Middle frontal gyrus (tissue), 1 donor: ENCODE measurements around the gene GHR.
"Not testable (repeated sequence)": the region's sequence is repeated elsewhere in the genome, so short reads cannot be mapped to it uniquely, and the experiment has no call there.

Experiments used
- DNase-seq: peaks from one replicate; pipeline ENCODE4 v3.0.0-alpha.2; 2015; ENCODE audit warnings: low spot score; ENCODE audit errors: extremely low spot score

GHR gene

DNA sequence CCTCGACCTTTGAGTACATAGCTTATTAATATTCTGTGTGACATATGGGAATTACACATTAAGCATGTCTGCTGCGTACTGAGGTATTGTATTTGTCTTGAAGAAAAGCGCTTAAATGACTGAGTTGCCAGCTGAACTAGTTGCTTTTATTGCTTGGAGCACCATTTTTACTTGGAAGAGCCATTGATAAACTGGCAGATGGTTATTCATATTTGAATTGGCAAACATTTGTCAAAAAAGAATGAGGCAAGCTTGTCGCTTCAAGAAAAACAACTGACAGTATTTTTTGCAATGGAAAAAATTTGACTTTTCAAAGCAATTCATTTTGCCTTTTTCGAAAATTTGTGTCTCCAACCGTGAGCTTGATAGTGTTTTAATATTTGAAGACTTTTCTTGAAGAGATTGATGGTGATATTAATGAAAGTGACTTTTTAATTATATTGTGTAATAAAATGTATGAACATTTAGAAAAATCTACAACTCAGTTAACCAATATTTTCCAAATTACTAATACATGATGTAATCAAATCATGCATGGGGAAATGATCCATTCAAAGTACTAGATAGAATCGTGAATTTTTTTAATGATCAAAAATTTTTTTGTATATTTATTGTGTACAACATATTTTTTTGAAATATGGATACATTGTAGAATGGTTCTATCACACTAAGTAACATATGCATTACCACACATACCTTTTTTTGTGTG is 278.3 kb downstream of the GHR start:
- no peak for DNase-seq

DNA sequence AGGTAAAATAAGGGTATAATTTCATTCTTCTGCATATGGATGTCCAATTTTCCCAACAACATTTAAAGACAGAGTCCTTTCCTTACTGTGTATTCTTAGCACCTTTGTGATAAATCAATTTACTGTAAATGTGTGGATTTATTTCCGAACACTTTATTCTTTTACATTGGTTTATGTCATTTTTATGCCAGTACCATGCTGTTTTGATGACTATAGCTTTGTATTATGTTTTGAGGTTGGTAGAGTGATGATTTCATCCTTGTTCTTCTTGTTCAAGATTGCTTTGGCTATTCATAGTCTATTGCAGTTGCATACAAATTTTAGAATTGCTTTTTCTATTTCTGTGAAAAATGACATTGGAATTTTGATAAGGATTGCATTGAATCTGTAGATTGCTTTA is 280.0 kb downstream of the GHR start:
- DNase-seq, result no peak

DNA sequence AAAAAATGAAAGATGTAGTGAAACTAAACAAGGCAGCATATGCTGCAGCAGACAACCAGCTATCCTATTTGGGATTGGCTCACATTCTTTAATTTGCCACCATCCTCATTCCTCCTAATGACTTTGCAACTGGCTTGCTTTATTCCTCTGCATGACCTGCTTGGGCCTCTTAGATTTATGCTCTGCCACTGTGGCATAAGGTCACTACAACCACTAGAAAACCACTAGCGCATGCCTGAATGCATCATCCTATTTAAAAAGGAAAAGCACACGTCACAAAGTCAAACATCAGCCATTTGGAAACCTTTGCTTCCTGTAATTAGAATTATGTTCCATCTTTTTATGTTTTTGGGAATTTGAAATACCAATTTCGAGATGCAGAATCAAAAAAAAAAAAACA is 292.5 kb downstream of the GHR start:
- no peak for DNase-seq

DNA sequence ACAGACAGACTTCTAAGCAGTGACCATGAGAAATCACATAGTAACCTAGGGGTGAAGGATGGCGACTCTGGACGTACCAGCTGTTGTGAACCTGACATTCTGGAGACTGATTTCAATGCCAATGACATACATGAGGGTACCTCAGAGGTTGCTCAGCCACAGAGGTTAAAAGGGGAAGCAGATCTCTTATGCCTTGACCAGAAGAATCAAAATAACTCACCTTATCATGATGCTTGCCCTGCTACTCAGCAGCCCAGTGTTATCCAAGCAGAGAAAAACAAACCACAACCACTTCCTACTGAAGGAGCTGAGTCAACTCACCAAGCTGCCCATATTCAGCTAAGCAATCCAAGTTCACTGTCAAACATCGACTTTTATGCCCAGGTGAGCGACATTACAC is 295.4 kb downstream of the GHR start:
- no peak for DNase-seq

DNA sequence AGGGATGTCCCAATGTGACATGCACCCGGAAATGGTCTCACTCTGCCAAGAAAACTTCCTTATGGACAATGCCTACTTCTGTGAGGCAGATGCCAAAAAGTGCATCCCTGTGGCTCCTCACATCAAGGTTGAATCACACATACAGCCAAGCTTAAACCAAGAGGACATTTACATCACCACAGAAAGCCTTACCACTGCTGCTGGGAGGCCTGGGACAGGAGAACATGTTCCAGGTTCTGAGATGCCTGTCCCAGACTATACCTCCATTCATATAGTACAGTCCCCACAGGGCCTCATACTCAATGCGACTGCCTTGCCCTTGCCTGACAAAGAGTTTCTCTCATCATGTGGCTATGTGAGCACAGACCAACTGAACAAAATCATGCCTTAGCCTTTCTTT is 295.8 kb downstream of the GHR start:
- no peak for DNase-seq

DNA sequence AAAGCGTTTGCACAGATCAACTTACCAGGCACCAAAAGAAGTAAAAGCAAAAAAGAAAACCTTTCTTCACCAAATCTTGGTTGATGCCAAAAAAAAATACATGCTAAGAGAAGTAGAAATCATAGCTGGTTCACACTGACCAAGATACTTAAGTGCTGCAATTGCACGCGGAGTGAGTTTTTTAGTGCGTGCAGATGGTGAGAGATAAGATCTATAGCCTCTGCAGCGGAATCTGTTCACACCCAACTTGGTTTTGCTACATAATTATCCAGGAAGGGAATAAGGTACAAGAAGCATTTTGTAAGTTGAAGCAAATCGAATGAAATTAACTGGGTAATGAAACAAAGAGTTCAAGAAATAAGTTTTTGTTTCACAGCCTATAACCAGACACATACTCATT is 297.0 kb downstream of the GHR start:
- no peak for DNase-seq

DNA sequence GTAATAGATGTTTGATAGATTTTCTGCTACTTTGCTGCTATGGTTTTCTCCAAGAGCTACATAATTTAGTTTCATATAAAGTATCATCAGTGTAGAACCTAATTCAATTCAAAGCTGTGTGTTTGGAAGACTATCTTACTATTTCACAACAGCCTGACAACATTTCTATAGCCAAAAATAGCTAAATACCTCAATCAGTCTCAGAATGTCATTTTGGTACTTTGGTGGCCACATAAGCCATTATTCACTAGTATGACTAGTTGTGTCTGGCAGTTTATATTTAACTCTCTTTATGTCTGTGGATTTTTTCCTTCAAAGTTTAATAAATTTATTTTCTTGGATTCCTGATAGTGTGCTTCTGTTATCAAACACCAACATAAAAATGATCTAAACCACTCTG is 298.2 kb downstream of the GHR start:
- DNase-seq, result no peak

DNA sequence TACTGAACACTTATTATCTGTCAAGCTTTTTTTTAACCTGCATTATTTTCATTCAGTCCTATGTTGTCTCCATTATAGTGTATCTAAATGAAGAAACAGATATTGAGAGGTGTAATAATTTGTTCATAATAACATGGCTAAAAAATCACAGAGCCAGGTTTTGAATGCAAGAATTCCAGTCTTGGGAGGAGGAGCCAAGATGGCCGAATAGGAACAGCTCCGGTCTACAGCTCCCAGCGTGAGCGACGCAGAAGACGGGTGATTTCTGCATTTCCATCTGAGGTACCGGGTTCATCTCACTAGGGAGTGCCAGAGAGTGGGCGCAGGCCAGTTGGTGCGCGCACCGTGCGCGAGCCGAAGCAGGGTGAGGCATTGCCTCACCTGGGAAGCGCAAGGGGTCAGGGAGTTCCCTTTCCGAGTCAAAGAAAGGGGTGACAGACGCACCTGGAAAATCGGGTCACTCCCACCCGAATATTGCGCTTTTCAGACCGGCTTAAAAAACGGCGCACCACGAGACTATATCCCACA is 311.4 kb downstream of the GHR start:
- not testable (repeated sequence) for DNase-seq

DNA sequence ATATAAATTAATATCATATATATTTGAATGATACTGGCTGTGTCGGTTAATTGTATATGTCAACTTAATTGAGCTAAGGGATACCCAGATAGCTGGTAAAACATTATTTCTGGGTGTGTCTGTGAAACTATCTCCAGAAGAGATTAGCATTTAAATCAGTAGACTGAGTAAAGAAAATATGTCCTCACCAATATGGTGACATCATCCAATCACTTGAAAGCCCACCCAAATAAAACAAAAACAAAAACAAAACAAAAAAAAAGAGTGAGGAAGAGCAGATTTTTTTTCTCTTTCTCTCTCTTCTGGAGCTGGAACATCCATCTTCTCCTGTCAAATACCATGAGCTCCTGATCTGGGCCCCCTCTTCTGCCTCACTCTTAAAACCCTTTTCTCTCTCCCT is 317.7 kb downstream of the GHR start:
- no peak for DNase-seq

DNA sequence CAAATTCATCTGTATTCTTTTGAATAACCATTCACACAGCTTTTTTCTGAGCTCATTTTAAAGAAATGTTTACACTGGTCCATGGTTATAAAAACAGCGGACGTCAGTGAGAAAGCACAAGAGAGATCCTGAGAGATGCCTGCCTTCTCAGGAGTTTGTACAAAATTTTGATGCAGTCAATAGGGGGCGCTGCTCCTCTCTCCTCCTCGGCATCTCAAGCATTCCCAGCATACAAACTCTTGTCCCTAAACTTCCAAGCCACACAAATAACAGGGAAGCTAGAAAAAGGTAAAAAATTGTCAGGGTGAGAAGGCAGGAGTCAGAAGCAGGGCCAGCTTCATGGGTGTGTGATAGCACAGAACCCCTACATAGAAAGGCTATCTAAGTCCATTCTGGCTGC is 322.2 kb downstream of the GHR start:
- no peak for DNase-seq

DNA sequence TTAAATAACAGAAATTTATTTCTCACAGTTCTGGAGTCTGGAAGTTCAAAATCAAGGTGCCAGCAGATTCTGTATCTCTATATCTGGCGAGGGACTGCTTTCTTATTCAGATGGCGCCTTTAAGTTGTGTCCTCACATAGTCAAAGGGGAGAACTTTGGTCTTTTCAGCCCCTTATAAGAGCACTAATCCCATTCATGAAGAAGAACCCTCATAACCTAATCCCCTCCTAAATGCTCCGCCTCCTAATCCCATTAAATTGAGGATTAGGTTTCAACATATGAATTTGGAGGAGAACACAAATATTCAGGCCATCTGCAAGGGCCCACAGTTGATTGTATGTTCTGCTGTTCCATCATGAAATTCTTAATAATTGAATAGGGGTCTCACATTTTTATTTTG is 322.6 kb downstream of the GHR start:
- no peak for DNase-seq

DNA sequence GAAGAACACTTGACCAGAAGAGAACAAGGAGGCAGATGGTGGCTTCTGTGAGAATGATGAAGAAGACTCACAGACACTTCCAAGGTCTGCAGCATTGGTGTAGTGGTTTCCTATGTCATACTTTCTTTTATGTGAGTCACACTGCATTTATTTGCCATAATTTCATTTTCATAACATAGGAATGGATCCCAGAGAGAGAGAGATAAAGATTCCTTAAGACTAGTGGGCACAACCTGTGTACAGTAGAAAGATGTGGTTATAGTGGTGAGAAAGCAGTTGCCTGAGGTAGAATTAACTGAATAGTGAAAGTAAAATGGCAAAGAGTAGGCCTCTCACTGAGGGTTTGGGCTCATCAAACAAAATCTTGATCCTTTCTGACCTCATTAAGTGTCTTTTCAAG is 325.8 kb downstream of the GHR start:
- no peak for DNase-seq

DNA sequence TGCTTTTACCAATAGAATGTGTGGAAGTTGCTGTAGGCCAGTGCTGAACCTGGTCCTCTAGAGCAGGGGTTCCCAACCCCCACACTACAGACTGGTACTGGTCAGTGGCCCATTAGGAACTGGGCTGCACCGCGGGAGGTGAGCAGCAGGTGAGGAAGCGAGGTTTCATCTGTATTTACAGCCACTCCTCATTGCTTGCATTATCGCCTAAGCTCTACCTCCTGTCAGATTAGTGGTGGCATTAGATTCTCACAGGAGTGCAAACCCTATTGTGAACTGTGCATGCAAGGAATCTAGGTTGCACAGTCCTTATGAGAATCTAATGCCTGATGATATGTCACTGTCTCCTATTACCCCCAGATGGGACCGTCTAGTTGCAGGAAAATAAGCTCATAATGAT is 327.3 kb downstream of the GHR start:
- no peak for DNase-seq

DNA sequence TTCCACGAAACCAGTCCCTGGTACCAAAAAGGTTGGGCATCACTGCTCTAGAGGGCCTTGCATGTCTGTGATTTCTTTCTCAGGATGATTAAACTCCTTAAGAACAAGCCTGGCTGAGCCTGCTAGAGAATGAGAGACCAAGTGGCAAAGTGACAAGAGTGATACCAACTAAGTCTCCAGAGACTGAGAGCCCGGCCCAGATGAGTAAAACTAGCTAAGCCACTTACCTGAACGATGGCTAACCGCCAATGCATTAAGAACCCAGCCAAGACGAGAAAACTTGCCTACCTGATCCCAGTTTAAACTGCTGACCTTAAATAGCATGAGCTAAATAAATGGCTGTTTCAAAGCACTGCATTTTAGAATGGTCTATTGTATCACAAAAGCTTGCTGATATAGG is 327.8 kb downstream of the GHR start:
- no peak for DNase-seq

DNA sequence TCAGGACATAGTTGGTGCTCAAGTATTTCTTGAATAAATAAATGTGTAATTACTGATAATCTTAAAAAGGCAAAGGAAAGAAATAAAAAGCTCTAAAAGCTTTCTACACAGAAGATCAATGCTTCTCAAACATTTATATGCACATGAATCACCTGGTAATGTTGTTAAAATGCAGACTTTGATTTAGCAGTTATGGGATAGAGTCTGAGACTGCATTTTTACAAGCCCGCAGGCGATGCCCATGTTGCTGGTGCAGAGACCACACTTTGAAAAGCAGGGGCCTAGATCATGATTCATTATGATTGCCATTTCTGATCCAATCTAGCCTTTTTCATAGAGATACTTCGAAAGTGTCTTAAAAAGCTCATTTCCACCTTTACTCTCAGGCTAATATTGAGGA is 329.9 kb downstream of the GHR start:
- DNase-seq, result no peak

DNA sequence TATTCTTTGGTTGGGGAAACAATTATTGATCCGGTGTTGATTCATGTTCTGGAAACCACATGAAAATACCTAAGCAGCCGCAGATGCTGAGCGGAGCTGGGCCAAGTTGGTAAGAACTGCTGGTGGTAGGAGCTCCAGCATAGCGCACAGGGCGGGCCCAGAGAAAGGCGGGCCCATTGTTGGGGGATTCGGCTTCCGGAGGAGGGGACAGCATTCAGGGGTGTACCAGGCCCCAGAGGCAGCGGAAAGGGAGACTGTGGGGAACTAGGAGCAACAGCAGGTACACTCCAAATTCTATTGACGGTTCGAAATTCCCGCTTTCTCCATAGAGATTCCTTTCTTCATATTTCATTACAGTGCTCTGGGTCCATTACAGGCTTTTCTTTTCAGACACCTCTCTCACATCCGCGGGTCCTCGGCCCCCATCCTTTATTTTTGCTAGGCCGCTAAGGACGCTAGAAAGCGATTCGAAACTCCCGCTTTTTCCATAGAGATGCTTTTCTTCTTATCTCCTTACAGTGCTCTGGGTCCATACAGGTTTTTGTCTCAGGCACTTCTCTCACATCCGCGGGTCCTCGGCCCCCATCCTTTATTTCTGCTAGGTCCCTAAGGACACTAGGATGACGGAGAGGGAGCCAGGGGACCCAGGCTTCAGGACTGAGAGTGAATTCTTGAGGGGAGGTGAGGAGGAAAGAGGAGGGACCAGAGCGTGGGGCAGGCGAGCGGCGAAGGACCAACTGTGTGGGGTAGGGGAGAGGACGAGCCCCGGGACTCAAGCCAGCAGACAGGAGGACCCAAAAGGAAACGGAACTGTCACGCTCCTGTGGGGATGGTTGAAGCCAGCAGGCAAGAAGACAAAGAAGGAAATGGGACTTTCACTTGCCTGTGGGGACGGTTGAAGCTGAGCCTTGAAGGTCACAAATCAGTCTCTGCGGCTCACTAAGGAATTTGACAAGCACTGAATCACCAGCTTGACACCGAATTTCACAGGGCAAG is 333.7 kb downstream of the GHR start, which contains the start of gene CCDC152:
CCDC152 (plus strand) TSS at position 213 of the 996 bp plus-strand sequence. CDS start 2,304 bp downstream, outside the sequence.
- no peak for DNase-seq

DNA sequence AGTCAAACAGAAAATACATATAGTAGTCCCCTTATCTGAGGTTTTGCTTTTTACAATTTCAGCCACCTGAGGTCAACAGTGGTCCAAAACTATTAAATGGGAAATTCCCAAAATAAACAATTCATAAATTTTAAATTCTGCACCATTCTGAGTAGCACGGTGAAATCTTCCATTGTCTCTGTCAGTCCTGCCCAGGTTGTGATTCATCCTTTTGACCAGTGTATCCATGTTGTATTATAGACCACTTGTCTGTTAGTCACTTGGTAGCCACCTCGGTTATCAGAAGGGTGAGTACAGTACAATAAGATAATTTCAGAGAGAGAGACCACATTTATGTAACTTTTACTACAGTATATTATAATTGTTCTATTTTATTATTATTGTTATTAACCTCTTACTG is 336.2 kb downstream of the GHR start:
- DNase-seq, result no peak

DNA sequence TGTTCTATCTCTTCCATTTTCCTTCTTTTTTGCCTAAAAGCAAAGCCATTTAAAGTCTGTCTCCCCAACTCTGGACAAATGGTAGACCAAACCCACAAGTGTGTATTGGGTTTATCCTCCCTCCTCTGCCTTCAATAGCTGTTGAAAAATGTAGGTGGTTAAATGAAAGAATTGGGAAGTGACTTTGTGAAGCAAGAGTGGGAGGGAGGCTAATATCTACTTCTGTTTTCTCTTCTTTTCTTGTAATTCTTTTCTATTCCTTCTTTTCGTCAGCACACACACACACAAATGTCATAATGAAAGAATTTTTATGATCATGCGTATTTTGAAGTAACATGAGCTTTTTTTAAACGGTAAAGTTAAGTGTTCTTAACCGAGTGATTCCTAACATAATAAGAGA is 337.2 kb downstream of the GHR start:
- no peak for DNase-seq

DNA sequence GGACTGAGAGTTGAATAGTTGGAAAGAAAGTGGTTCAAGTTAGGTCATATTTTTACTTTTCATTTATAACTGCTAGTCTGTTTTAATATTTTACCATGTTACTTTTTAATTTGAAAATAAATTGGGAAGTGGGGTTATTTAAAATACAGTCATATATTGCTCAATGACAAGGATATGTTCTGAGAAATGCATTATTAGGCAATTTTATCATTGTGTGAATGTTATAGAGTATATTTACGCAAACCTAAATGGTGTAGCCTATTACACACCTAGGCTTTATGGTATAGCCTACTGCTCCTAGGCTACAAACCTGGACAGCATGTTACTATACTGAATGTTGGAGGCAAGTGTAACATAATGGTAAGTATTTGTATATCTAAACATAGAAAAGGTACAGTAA is 338.6 kb downstream of the GHR start:
- DNase-seq, result no peak

DNA sequence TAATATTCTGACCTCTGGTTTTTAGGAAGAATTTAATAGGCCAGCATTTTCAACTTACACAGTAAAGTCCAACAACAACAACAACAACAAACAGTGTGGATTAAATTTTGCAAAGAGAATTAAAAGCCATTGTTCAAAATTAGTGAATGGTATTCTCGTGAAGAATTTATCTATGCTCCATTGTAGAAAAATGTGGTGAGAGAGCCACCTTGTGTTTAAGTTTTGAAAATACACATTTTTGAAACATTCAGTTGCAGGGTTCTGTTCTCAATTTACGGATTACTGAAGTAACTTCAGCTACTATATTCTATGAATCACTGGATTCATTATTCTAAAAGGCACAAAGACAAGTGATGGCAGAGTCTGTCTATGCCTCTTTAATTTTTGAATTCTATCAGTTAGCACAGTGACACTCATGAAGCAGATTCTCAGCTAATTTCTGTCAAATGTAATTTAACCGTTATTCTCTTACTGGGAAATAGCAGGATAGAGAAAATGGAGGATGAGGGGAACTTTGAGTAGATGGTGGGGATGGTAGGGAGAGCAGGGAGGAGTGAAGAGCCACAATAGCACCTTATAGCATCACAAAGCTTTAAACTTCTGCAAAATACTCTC is 344.4 kb downstream of the GHR start:
- DNase-seq, result no peak

DNA sequence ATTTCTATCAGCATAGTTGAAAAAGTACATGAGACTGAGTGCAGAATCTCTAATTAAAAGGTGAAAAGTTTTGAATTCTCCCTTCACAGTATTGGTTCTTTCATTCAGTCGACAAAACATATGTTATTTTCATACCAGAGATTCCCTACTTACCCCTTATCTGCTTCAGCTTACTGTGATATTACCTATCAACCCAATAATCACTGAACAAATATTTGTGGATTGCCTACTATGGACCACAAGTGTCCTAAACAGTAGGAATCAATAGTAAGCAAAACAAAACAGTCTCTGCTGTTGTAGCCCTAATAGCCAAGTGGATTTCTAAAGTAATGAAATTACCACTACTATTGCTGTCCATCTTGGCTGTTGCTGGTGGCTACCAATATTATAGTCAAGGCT is 344.9 kb downstream of the GHR start:
- no peak for DNase-seq

DNA sequence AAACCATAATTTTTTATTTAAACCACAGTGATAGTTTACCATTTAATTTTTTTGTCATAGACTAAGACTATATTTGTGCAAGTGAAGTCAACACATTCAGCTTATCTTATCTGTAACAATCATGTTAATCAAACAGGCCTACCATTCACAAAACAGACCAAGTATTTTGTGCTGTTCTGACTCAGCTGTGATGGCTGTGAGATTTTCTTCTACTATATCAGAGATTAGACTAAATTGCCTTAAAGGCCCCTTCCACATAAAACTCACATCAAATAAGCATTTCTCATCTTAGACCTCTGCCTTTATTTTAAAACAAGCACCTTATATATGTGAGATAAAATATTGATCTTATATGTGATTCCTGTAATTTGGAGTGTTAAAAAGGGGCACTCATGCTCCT is 346.8 kb downstream of the GHR start:
- no peak for DNase-seq
